NCI-H1105 treated with DMSO at 0.1 percent for 48 hours (cell line): ENCODE results near the gene MED14.
"Not testable (repeated sequence)": the region's sequence is repeated elsewhere in the genome, so short reads cannot be mapped to it uniquely, and the experiment has no call there.

ENCODE experiments used
- DNase-seq: peaks from one replicate; lab custom pipeline; 2025; lab: John Stamatoyannopoulos, UW

The MED14 gene

DNA sequence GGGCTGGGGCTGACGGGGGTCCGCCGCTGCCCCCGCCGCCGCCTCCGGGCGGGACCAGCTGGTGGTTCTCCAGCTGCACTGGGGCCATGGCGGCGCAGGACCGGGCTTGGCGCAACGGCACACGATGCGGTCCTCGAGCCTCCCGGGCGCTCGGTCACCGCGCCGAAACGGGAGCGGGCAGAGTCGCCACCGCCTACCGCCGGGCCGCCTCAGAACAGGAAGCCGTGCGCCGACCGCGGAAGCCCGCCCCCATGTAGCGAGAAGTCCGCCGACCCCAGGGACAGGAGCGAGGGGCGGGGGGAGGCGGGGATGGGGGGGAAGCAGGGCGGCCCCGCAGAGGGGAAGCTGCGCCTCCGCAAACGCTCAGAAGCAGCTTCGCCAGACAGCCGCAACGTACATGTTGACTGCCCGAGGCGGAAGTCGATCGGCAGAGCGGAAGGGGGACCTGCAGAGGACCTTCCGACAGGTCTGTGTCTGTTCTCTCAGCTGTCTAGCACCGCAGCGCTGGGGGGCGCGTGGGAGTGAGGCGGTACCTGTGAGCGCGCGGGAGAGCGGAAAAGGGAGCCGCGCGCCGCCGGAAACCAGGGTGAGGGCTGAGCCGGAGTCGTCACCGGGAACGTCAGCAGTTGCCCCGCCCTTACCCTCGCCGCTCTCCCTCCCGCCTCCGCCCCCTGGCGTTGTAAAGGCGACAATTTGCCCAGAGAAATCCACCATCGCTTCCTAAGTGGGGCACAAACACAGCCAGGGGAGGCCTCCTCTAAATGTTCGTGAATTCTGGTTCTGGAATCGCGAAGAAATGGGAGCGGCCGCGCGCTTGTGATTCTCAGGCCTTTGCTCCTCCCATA lies at the start of gene MED14:
Gene MED14, minus strand, starts transcription at position 218 of the 845 bp plus-strand sequence. Its CDS starts 130 bp downstream, at position 88.
- peak; percentile 84 for DNase-seq

- no peak for DNase-seq
These were observed 49.3 kb upstream of the MED14 start for GRCh38 chrX:40784516-40785151.

DNA sequence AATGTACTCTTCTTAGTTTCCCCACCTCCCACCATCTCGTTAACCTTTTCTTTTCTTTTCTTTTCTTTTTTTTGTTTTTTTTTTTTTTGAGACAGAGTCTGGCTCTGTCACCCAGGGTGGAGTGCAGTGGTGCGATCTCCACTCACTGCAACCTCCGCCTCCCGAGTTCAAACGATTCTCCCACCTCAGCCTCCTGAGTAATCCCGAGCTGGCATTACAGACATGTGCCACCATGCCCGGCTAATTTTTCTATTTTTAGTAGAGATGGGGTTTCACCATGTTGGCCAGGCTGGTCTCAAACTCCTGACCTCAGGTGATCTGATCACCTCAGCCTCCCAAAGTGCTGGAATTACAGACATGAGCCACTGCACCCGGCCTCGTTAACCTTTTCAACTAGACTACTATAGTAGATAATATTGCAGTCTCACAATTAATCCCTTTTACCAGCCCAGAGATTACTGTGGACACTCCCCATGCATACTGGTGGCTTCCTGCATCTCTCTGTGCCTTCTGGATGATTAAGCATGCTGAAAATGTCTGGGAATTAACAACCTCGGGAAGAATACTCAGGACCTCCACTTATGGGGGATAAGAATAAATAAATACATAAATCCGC lies 47.4 kb upstream of the MED14 start:
- DNase-seq: not testable (repeated sequence)

DNA sequence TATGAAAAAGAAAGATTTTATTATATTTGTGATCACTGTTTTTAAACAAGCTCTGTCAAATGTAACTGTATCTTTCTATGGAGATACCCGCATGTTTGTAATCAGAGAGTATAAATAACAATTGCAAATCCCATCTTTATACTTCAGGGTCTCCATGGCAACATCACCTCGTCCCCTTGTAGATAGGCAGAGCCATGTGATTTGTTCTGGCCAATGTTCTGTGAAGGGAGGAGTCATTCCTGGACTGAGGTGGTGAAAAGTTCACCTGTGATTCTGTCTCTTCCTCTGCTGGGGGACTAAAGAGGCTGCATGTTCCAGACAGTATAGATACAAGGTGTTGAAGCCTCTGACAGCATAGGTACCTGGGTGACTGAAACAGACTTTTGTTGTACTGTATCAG lies 45.6 kb upstream of the MED14 start:
- no peak for DNase-seq

DNA sequence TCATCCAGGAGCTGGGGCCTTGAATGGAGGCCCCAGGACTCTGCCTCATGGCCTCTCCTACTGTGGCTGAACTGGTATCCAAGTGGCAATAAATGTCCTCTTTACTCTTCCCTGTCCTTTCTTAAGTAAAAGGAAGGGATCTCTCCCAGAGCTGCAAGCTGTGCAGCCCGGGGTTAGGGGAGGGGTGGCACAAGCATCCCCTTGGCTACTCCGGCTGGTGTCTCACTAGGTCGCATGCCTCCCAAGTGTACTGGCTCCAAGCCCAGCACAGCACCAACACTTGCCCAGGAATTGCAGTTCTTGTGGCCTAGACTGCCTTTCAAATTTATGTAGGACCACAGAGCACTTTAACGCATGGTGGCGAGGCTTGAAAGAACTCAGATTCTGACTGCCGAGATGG lies 44.7 kb upstream of the MED14 start:
- DNase-seq: no peak

GRCh38 chrX:40778861-40779575 lies 43.7 kb upstream of the MED14 start:
- DNase-seq: no peak

GRCh38 chrX:40773809-40774208 lies 38.5 kb upstream of the MED14 start:
- DNase-seq: no peak

DNA sequence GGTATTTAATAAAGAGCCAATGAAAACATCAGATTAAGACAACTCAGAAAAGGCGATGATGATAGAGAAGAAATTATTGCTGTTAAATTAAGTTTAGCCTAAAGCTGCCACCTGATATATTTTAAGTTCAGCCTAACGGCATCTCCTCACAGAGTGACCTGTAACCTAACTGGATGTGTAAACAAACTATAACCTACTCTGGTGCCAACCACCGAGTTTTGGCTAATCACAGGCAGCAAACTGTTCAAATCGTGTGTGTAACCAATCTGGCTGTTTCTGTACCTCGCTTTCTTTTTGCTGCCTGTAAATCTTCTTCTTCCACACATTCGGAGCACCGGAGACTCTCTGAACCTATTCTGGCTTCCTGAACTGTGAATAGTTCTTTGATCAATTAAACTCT lies 37.8 kb upstream of the MED14 start:
- no peak for DNase-seq

DNA sequence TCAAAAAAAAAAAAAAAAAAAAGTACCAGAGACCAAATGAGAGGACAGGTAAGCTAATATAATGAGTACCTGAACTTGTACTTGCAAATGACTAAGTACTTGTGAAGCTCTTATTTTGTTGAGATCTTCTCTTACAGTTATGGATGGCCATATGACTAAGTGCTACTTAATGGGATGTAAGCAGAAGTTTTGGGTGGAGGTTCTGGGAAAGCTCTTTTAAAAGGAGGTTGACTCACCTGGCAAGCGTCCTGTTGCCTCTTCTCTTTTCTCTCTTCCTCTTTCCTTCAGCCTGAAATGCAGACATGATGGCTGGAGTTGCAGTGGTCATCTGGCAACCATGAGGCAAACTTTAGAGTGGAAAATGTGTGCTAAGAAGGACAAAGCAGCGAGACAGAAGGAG lies 36.9 kb upstream of the MED14 start:
- no peak for DNase-seq

- peak; percentile 46 for DNase-seq
These were observed 26.4 kb upstream of the MED14 start for GRCh38 chrX:40761762-40762161.

DNA sequence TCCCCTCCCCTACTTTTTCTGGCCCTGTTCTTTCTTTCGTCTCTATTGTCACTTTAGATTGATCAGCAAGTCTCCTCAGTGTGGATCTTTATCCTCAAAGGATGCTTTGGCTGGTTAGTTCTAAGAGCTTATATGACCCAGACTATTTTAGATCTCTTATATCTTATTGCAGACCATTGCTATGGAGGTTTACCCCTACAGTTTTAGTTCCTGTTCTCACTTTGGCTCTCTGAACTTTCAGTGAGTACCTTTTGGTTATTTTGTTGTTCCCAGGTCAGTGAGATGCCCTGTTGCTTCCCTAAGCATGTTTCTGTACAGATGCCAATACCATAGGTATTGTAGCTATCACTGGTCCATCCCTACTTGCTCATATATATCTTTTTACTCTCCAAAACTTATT lies 24.0 kb upstream of the MED14 start:
- DNase-seq: no peak

- DNase-seq: no peak
These were observed 21.7 kb upstream of the MED14 start for GRCh38 chrX:40757058-40757457.

GRCh38 chrX:40755291-40756249 lies 20.2 kb upstream of the MED14 start:
- no peak for DNase-seq

DNA sequence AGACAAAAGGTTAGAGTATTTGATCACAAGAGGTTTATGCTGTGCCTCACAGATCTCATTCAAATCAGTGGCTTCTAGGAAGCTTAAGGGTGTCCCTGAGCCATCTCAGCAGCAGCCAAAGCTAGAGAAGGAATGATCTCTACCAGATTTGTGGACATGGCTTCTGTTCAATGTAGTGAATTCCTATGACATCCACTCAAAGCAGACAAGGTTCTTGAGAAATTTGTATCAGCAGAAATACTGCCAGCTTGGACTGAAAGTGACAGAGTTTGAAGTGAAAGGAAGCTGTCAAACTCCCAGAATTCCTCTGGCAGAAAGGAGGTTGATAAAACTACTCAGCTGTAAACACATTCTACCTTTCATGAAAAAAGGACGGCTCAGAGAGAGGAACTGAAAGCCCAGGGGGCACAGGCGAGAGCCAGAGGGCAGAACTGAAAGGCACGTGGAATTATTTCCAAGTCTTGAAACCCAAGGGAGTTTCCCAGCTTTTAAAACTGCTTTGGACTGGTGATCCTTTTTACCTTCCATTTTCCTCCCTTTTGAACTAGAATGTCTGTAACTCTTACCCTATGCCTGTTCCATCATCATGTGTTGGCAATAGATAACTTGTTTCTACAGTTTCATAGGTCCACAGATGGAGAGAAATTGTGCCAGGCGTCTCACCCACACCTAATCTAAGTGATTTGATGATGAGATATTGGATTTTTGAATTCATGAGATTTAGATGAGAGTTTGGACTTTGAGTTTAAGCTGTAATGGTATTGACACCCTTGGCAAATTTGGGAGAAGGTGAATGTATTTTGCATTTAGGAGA lies 14.5 kb upstream of the MED14 start:
- DNase-seq: no peak

- no peak for DNase-seq
These were observed 13.6 kb upstream of the MED14 start for GRCh38 chrX:40748977-40749376.

DNA sequence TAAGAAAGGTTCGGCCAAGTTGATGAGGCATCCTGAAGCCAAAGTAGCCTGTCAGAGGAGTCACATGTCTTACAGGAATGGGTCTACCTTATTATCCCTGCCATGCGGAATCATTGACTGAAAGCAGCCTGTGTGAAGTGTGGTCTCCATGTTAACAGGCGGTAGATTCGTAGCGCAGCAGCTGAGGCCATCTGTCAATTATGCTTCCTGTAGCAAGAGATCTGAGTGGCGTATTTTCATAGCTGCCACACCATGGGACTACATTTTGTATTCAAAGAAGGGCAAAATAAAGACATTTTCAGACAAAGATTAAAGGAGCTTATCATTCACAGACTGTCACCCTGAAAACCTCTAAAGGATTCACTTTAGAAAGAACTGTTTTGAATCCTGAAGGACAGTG lies 11.2 kb upstream of the MED14 start:
- DNase-seq: no peak

DNA sequence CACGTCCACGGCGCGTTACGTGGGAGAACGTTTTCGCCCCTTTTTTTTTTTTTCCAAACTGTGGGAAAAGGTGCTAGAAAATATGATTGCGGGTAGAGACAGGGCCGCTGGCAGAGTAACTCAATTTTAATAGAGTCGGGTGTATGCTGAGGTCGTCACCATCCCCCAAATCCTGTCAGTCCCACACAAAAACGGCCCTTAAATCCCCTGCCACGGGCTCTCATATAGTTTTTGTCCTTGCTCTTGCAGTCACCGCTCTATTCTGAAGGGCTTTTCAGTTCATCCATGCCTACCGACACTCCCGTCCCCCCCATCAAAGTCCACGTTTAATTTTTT lies 796 bp upstream of the MED14 start:
- DNase-seq: no peak

DNA sequence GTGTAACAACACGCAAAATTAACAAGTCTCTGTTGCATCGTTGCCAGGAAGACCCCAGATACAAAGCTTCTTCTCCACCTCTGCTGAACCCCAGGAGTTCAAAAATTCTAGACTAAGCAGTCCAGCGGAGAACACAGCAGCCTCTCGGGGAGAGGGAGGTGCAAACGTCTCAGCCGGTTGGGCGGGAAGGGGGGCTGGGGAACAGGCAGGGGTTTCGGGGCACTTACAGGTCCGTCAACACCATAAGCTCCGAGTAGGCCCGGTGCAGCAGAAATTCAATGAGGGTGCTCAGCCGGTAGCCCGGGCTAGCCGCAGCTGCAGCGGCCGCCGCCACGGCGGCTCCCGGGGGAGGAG lies 394 bp downstream of the MED14 start:
- DNase-seq: peak; percentile 21

- no peak for DNase-seq
These were observed 1.6 kb downstream of the MED14 start for GRCh38 chrX:40733706-40734105.

- not testable (repeated sequence) for DNase-seq
These were observed 2.8 kb downstream of the MED14 start for GRCh38 chrX:40732499-40732898.
